SK-N-SH treated with all-trans-retinoic acid at 6 μM for 48 hours (cell line): ENCODE data around the gene DOC2A.
"Not testable (repeated sequence)": the region's sequence is repeated elsewhere in the genome, so short reads cannot be mapped to it uniquely, and the experiment has no call there.

Experiments
- ATAC-seq: fragments of 200-7000 bp; cut with Tn5 transposase; 3 replicates; pipeline ENCODE4 v1.9.1; 2020; ENCODE audit warnings: mild to moderate bottlenecking, moderate library complexity
- ARNTL ChIP-seq: fragments of 450-650 bp; formaldehyde crosslinking; IDR thresholded peaks from 2 replicates; pipeline ENCODE4 v1.5.0; 2020; ENCODE audit warnings: low read depth, mild to moderate bottlenecking, moderate library complexity, borderline replicate concordance
- BACH2 ChIP-seq: fragments of 250-450 bp; sonication (Bioruptor Pico); IDR thresholded peaks from 2 replicates; pipeline ENCODE4 v1.9.0; 2021; ENCODE audit warnings: mild to moderate bottlenecking, borderline replicate concordance
- CREB5 ChIP-seq: fragments of 250-450 bp; sonication (Bioruptor Pico); IDR thresholded peaks from 2 replicates; pipeline ENCODE4 v1.5.1; 2020; ENCODE audit warnings: low read depth, mild to moderate bottlenecking, moderate library complexity
- ESRRG ChIP-seq: fragments of 250-450 bp; sonication (Bioruptor Pico); IDR thresholded peaks from 2 replicates; pipeline ENCODE4 v1.6.1; 2021; ENCODE audit warnings: mild to moderate bottlenecking
- GLIS3 ChIP-seq: fragments of 250-450 bp; sonication (Bioruptor Pico); IDR thresholded peaks from 2 replicates; pipeline ENCODE4 v1.5.0; 2020; ENCODE audit warnings: mild to moderate bottlenecking, moderate library complexity
- ISL1 ChIP-seq: fragments of 250-450 bp; sonication (Bioruptor Pico); IDR thresholded peaks from 2 replicates; pipeline ENCODE4 v2.1.2; 2022; ENCODE audit warnings: mild to moderate bottlenecking, moderate library complexity
- OSR1 ChIP-seq: fragments of 250-450 bp; sonication (Bioruptor Pico); IDR thresholded peaks from 2 replicates; pipeline ENCODE4 v1.8.0; 2022; ENCODE audit warnings: moderate library complexity, mild to moderate bottlenecking, inconsistent platforms
- PATZ1 ChIP-seq: fragments of 250-450 bp; sonication (Bioruptor Pico); IDR thresholded peaks from 2 replicates; pipeline ENCODE4 v1.8.0; 2020; ENCODE audit warnings: mild to moderate bottlenecking, moderate library complexity, borderline replicate concordance
- POU6F1 ChIP-seq: fragments of 250-450 bp; sonication (Bioruptor Pico); IDR thresholded peaks from 2 replicates; pipeline ENCODE4 v1.8.0; 2021; ENCODE audit warnings: low read depth, mild to moderate bottlenecking, moderate library complexity, borderline replicate concordance
- RARB ChIP-seq: fragments of 250-450 bp; sonication (Bioruptor Pico); IDR thresholded peaks from 2 replicates; pipeline ENCODE4 v1.8.0; 2021; ENCODE audit warnings: mild to moderate bottlenecking, moderate library complexity
- TCF4 ChIP-seq: fragments of 250-450 bp; sonication (Bioruptor Pico); IDR thresholded peaks from 2 replicates; pipeline ENCODE4 v1.8.0; 2021; ENCODE audit warnings: mild to moderate bottlenecking, moderate library complexity, borderline replicate concordance
- TOX ChIP-seq: fragments of 250-450 bp; sonication (Bioruptor Pico); IDR thresholded peaks from 2 replicates; pipeline ENCODE4 v1.8.0; 2021; ENCODE audit warnings: mild to moderate bottlenecking, moderate library complexity, borderline replicate concordance
- ZFP3 ChIP-seq: fragments of 250-450 bp; sonication (Bioruptor Pico); IDR thresholded peaks from 2 replicates; pipeline ENCODE4 v1.5.0; 2020; ENCODE audit warnings: mild to moderate bottlenecking, moderate library complexity
- ZFP30 ChIP-seq: fragments of 450-650 bp; formaldehyde crosslinking; IDR thresholded peaks from 2 replicates; pipeline ENCODE4 v1.5.0; 2022; ENCODE audit warnings: mild to moderate bottlenecking, moderate library complexity
- ZNF565 ChIP-seq: fragments of 450-650 bp; formaldehyde crosslinking; conservative IDR thresholded peaks from 2 replicates; pipeline ENCODE4 v1.5.0; 2020; ENCODE audit warnings: low read depth, mild to moderate bottlenecking, moderate library complexity
- ZNF8 ChIP-seq: fragments of 450-650 bp; formaldehyde crosslinking; IDR thresholded peaks from 2 replicates; pipeline ENCODE4 v1.5.0; 2020; ENCODE audit warnings: mild to moderate bottlenecking, moderate library complexity
- TF ChIP-seq, protein P1 (sequence below): fragments of 250-450 bp; sonication (Bioruptor Pico); IDR thresholded peaks from 2 replicates; pipeline ENCODE4 v1.5.1; 2021; ENCODE audit warnings: mild to moderate bottlenecking, moderate library complexity
- TF ChIP-seq, protein P2 (sequence below): fragments of 250-450 bp; sonication (Bioruptor Pico); IDR thresholded peaks from 2 replicates; pipeline ENCODE4 v1.5.0; 2020; ENCODE audit warnings: mild to moderate bottlenecking, moderate library complexity

Gene DOC2A

GRCh38 chr16:30022887-30023286 is 12.1 kb upstream of the DOC2A start, which contains the start of gene C16orf92:
Gene C16orf92, plus strand, starts transcription at chr16:30023198. Its CDS starts 143 bp downstream, at chr16:30023341.
- TF ChIP-seq CREB5, result no peak
- no peak for ATAC-seq

- TF ChIP-seq TOX (CRISPR knock-in tag), result no peak
- no peak for TF ChIP-seq ZNF565 (CRISPR knock-in tag)
- TF ChIP-seq TCF4 (CRISPR knock-in tag), result no peak
- TF ChIP-seq ZFP30, result no peak
- TF ChIP-seq RARB (CRISPR knock-in tag), result no peak
- TF ChIP-seq POU6F1 (CRISPR knock-in tag), result no peak
- no peak for TF ChIP-seq BACH2 (CRISPR knock-in tag)
- no peak for TF ChIP-seq PATZ1 (CRISPR knock-in tag)
- TF ChIP-seq ARNTL (CRISPR knock-in tag), result no peak
- TF ChIP-seq ZFP3, result no peak
- no peak for TF ChIP-seq ESRRG
- ATAC-seq, result no peak
These were observed 7.9 kb upstream of the DOC2A start for GRCh38 chr16:30018731-30019158.

DNA sequence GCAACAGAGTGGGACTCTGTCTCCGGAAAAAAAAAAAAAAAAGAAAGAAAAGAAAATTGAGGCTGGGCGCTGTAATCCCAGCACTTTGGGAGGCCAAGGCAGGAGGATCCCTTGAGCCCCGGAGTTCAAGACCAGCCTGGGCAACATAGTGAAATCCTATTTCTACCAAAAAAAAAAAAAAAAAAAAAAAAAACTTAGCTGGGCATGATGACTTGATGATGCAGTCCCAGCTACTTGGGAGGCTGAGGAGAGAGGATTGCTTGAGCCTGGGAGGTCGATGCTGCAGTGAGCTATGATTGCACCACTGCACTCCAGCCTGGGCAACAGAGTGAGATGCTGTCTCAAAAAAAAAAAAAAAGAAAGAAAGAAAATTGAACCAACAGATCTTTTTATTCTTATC is 7.1 kb upstream of the DOC2A start:
- ATAC-seq, result not testable (repeated sequence)

GRCh38 chr16:30017277-30017656 is 6.4 kb upstream of the DOC2A start:
- no peak for TF ChIP-seq TCF4 (CRISPR knock-in tag)
- TF ChIP-seq ZNF8 (CRISPR knock-in tag), result no peak
- no peak for TF ChIP-seq RARB (CRISPR knock-in tag)
- no peak for TF ChIP-seq POU6F1 (CRISPR knock-in tag)
- TF ChIP-seq ZFP3, result no peak
- no peak for TF ChIP-seq OSR1 (CRISPR knock-in tag)
- TF ChIP-seq, protein P1, sequence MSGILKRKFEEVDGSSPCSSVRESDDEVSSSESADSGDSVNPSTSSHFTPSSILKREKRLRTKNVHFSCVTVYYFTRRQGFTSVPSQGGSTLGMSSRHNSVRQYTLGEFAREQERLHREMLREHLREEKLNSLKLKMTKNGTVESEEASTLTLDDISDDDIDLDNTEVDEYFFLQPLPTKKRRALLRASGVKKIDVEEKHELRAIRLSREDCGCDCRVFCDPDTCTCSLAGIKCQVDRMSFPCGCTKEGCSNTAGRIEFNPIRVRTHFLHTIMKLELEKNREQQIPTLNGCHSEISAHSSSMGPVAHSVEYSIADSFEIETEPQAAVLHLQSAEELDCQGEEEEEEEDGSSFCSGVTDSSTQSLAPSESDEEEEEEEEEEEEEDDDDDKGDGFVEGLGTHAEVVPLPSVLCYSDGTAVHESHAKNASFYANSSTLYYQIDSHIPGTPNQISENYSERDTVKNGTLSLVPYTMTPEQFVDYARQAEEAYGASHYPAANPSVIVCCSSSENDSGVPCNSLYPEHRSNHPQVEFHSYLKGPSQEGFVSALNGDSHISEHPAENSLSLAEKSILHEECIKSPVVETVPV (CRISPR knock-in tag), result no peak
- TF ChIP-seq GLIS3 (CRISPR knock-in tag), result no peak
- TF ChIP-seq ARNTL (CRISPR knock-in tag), result no peak
- TF ChIP-seq CREB5, result no peak
- TF ChIP-seq ESRRG, result no peak
- TF ChIP-seq ZFP30, result no peak
- no peak for TF ChIP-seq TOX (CRISPR knock-in tag)
- TF ChIP-seq ISL1 (CRISPR knock-in tag), result no peak
- TF ChIP-seq, protein P2, sequence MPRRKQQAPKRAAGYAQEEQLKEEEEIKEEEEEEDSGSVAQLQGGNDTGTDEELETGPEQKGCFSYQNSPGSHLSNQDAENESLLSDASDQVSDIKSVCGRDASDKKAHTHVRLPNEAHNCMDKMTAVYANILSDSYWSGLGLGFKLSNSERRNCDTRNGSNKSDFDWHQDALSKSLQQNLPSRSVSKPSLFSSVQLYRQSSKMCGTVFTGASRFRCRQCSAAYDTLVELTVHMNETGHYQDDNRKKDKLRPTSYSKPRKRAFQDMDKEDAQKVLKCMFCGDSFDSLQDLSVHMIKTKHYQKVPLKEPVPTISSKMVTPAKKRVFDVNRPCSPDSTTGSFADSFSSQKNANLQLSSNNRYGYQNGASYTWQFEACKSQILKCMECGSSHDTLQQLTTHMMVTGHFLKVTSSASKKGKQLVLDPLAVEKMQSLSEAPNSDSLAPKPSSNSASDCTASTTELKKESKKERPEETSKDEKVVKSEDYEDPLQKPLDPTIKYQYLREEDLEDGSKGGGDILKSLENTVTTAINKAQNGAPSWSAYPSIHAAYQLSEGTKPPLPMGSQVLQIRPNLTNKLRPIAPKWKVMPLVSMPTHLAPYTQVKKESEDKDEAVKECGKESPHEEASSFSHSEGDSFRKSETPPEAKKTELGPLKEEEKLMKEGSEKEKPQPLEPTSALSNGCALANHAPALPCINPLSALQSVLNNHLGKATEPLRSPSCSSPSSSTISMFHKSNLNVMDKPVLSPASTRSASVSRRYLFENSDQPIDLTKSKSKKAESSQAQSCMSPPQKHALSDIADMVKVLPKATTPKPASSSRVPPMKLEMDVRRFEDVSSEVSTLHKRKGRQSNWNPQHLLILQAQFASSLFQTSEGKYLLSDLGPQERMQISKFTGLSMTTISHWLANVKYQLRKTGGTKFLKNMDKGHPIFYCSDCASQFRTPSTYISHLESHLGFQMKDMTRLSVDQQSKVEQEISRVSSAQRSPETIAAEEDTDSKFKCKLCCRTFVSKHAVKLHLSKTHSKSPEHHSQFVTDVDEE (CRISPR knock-in tag), result no peak

More at GRCh38 chr16:30017277-30017656, 6.4 kb upstream of the DOC2A start:
- ATAC-seq, result no peak
